Erythroblast (primary cell): ENCODE results near the gene AGPS.

ENCODE experiments used
- GATA1 ChIP-seq: IDR thresholded peaks from 2 replicates; pipeline ENCODE4 v1.6.1; 2011; ENCODE audit warnings: low read depth, mild to moderate bottlenecking, control low read depth, low read length, moderate library complexity
- POLR2A ChIP-seq: IDR thresholded peaks from 2 replicates; pipeline ENCODE4 v1.6.1; 2011; ENCODE audit warnings: mild to moderate bottlenecking, low read length

DNA sequence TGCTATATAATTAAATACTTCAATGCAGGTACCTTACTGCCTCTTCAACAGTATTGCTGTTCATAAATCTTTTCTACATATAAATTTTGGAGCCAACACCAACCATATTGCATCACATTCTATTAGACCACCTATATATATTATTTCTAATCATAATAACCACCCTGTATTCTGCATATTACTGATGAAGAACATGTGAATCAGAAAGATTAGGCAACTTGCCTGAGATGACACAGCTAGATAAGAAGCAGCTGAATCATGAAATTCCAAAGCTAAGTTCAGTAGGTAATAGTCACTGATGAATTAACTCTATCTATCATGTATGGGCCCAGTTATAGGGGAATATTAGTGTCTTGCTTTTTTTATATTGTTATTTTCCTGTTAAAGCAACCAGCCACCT lies 161.8 kb downstream of the AGPS start:
- TF ChIP-seq POLR2A, result peak; percentile 16
- no peak for TF ChIP-seq GATA1
